HCT116 (cell line): ENCODE data around the gene ZNF683. TPM values are rescaled to one million over a fixed set of nuclear protein-coding genes. Genes with fewer than 3 reads are reported as not detected.
A peak's percentile ranks its signal among the peaks of the same experiment; 100 is the strongest.

Experiments
- ATAC-seq: fragments of 200-7000 bp; cut with Tn5 transposase; 2 replicates; pipeline ENCODE4 v1.9.1; 2020; ENCODE audit warnings: mild to moderate bottlenecking, moderate library complexity
- BruUV-seq: library from RNA; stranded (reverse); fragments of 400-500 nt; replicated peaks from 2 replicates; lab custom pipeline; 2021; lab: Mats Ljungman, UMichigan
- CTCF ChIA-PET: fragments of 300-600 bp; sonication (Branson Sonifier 250); formaldehyde crosslinking; loops from one replicate; lab custom pipeline; 2021; ENCODE audit warnings: antibody characterized with exemption; lab: Charles Lee
- POLR2A ChIA-PET: fragments of 300-600, 350-600 bp; sonication (Branson Sonifier 250); formaldehyde crosslinking; loops from one replicate; lab custom pipeline; 2021; ENCODE audit warnings: antibody characterized with exemption; lab: Charles Lee
- RAD21 ChIA-PET, 2 experiments: fragments of 300-600 bp; sonication (Branson Sonifier 250); formaldehyde crosslinking; loops; one replicate each; lab custom pipeline; 2023; ENCODE audit warnings: low total read pairs in 2 of 2; ENCODE audit not compliant: uncharacterized antibody in 2 of 2, unreplicated experiment in 2 of 2, low non-redundant PET in 1 of 2; lab: Charles Lee
- DNase-seq: peaks from one replicate; pipeline ENCODE4 v3.0.0-alpha.2; 2010; ENCODE audit warnings: low read depth, low spot score
- H2AFZ ChIP-seq: fragments of 200-600 bp; shearing (Covaris generic), sonication (generic); 2 replicates; pipeline ENCODE4 v1.6.1; 2017; ENCODE audit warnings: low read depth, mixed run types, mixed read lengths, antibody characterized with exemption, low read length; ENCODE audit not compliant: poor library complexity, severe bottlenecking
- H3K27ac ChIP-seq: 2 replicates; pipeline ENCODE4 v1.5.1; 2012; ENCODE audit warnings: low read depth, low read length
- H3K27me3 ChIP-seq: fragments of 200-600 bp; sonication (generic); 2 replicates; pipeline ENCODE4 v1.6.1; 2016; ENCODE audit warnings: mixed run types, low read length, mixed read lengths; ENCODE audit not compliant: insufficient read depth
- H3K36me3 ChIP-seq, 2 experiments: fragments of 200-500 bp in 1 of 2; fragments of 200-600 bp in 1 of 2; sonication (Bioruptor generic) in 1 of 2; sonication (generic) in 1 of 2; 2 replicates each; pipeline versions ENCODE4 v1.5.1 to v1.6.1; 2014 to 2016; ENCODE audit warnings: low read length in 2 of 2, inconsistent platforms in 1 of 2, mixed read lengths in 1 of 2, mixed run types in 1 of 2; ENCODE audit not compliant: insufficient read depth in 2 of 2, control insufficient read depth in 1 of 2
- H3K4me1 ChIP-seq, 2 experiments: fragments of 200-600 bp in 1 of 2; sonication (generic) in 1 of 2; 2 replicates each; pipeline versions ENCODE4 v1.5.1 to v1.6.1; 2012 to 2017; ENCODE audit warnings: low read length in 2 of 2, inconsistent platforms in 1 of 2, mild to moderate bottlenecking in 1 of 2, mixed read lengths in 1 of 2, mixed run types in 1 of 2, moderate library complexity in 1 of 2; ENCODE audit not compliant: insufficient read depth in 2 of 2, control insufficient read depth in 1 of 2
- H3K4me2 ChIP-seq: fragments of 200-600 bp; sonication (generic); 2 replicates; pipeline ENCODE4 v1.6.1; 2017; ENCODE audit warnings: mixed run types, low read length, mixed read lengths
- H3K4me3 ChIP-seq, 2 experiments: fragments of 200-600 bp in 1 of 2; sonication (generic) in 1 of 2; replicated peaks in 1 of 2; 2 replicates each; pipeline ENCODE4 v1.5.1; 2011 to 2016; ENCODE audit warnings: low read length in 2 of 2, control low read depth in 1 of 2, low read depth in 1 of 2, mild to moderate bottlenecking in 1 of 2, mixed read lengths in 1 of 2, mixed run types in 1 of 2
- H3K79me2 ChIP-seq: fragments of 200-600 bp; sonication (generic); 2 replicates; pipeline ENCODE4 v1.6.1; 2017; ENCODE audit warnings: mild to moderate bottlenecking, mixed run types, low read length, moderate library complexity, mixed read lengths; ENCODE audit not compliant: insufficient read depth
- H3K9ac ChIP-seq: fragments of 200-600 bp; sonication (generic); 2 replicates; pipeline ENCODE4 v1.6.1; 2016; ENCODE audit warnings: low read length, mixed read lengths
- H3K9me2 ChIP-seq: fragments of 200-600 bp; sonication (generic), shearing (Covaris generic); 2 replicates; pipeline ENCODE4 v1.6.1; 2017; ENCODE audit warnings: mixed run types, mild to moderate bottlenecking, moderate library complexity; ENCODE audit not compliant: insufficient read depth
- H3K9me3 ChIP-seq, 2 experiments: fragments of 200-500 bp in 1 of 2; fragments of 200-600 bp in 1 of 2; sonication (Bioruptor generic) in 1 of 2; sonication (generic) in 1 of 2; 2 replicates each; pipeline ENCODE4 v1.6.1; 2014 to 2017; ENCODE audit warnings: low read length in 2 of 2, mixed read lengths in 2 of 2, inconsistent platforms in 1 of 2, low read depth in 1 of 2, mild to moderate bottlenecking in 1 of 2, mixed run types in 1 of 2, moderate library complexity in 1 of 2; ENCODE audit not compliant: control insufficient read depth in 1 of 2, insufficient read depth in 1 of 2
- H4K20me1 ChIP-seq: fragments of 200-600 bp; sonication (generic), shearing (Covaris generic); 2 replicates; pipeline ENCODE4 v1.6.1; 2017; ENCODE audit warnings: mixed run types, mild to moderate bottlenecking, moderate library complexity; ENCODE audit not compliant: insufficient read depth
- CTCF ChIP-seq, 3 experiments: fragments of 200-600 bp in 1 of 3; sonication (generic) in 1 of 3; IDR thresholded peaks in 2 of 3; conservative IDR thresholded peaks in 1 of 3; 2 replicates each; pipeline ENCODE4 v1.5.1; 2012 to 2017; ENCODE audit warnings: low read depth in 2 of 3, low read length in 2 of 3, antibody characterized with exemption in 1 of 3, borderline replicate concordance in 1 of 3, control low read depth in 1 of 3, mild to moderate bottlenecking in 1 of 3, mixed read lengths in 1 of 3, mixed run types in 1 of 3, moderate library complexity in 1 of 3; ENCODE audit not compliant: insufficient read depth in 1 of 3
- EGR1 ChIP-seq: IDR thresholded peaks from 2 replicates; pipeline ENCODE4 v1.6.1; 2012; ENCODE audit warnings: low read depth
- RAD21 ChIP-seq: IDR thresholded peaks from 2 replicates; pipeline ENCODE4 v1.6.1; 2012; ENCODE audit warnings: low read depth, mild to moderate bottlenecking
- SP1 ChIP-seq: IDR thresholded peaks from 2 replicates; pipeline ENCODE4 v1.6.1; 2012; ENCODE audit warnings: low read depth
- intact Hi-C: fragments of 100-400 bp; cut with micrococcal nuclease; formaldehyde crosslinking; loops from 2 replicates; pipeline ENCODE4 v1.10.0; 2022
- total RNA-seq: library from RNA; stranded (reverse); gene quantifications from one replicate; pipeline ENCODE4 v1.2.1, GENCODE V29; 2021; ENCODE audit not compliant: unreplicated experiment
- TF ChIP-seq, protein P1 (sequence below): IDR thresholded peaks from 2 replicates; pipeline ENCODE4 v1.6.1; 2012; ENCODE audit warnings: low read depth
- TF ChIP-seq, protein P2 (sequence below): IDR thresholded peaks from 2 replicates; pipeline ENCODE4 v1.6.1; 2011; ENCODE audit warnings: mild to moderate bottlenecking, low read length, moderate library complexity; ENCODE audit not compliant: insufficient replicate concordance; ENCODE audit errors: extremely low read depth

ZNF683 gene
- total RNA-seq, 1 experiment from 2014 or later = not detected

DNA sequence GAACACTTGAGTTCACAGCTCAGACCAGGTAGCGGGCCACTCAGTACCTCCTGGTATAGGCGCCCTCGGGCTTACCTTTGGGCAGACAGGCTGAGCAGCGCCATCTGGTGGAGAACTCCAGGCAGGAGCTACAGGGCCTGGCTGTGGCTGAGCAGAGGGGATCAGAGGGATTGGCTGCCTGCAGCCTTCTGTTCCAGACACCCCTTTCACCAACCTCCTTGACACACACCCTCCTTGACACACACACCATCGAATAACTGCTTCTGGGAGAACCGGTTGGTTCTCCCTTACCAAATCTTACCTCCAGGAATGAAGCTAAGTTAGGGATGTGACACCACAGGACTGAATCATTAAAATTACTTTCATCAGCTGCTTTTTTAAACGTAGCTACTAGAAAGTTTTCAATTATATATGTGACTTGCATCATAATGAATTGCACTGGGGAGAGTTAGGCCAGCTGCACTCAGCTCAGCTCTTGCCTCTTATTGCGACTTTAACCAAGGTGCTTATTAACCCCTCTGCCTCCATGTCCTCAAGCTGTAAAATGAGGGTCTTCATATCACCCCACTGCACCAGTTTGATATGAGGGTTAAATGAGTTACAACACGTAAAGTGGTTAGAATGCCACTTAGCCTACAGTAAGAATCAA lies 44.7 kb upstream of the ZNF683 start:
- no peak overlapping the region for H2AFZ ChIP-seq
- no peak overlapping the region for H3K27ac ChIP-seq
- ChIA-PET CTCF (interaction anchor here (0.6 to 2.4 kb wide), 33 partner anchors 9 to 522 kb away, joined by 3 to 50 read pairs (median 6); partner anchors contain the start of genes CEP85, DHDDS, SH3BGRL3 and ZNF593), POLR2A (interaction anchor here (0.5 to 0.9 kb wide), 3 partner anchors 15 to 1775 kb away, joined by 3 to 5 read pairs (median 3); partner anchors contain the start of gene DHDDS), RAD21 (interaction anchor here (0.6 to 1.4 kb wide), 9 partner anchors 25 to 287 kb away, joined by 3 to 4 read pairs (median 3); partner anchors contain the start of gene SH3BGRL3 (in 1 of the 2))
- H3K27me3 ChIP-seq = no peaks in the 10 kb centered on the region; the same call in 1 of the 2 replicates
- BruUV-seq = no TSS peak
- peak; percentile 100 for ATAC-seq
- peaks cover 0 to 19% of the 10 kb centered on the region in 2 experiments; a peak in 2 of 4 replicates for H3K4me1 ChIP-seq
- peak; percentile 80 for DNase-seq
- H3K4me2 ChIP-seq = peak overlapping the region; percentile 16; the same call in 1 of the 2 replicates
- no peak for TF ChIP-seq SP1
- TF ChIP-seq RAD21 = peak; percentile 84
- TF ChIP-seq CTCF (IDR thresholded peaks at IDR 0.05 in 2 of 3, conservative IDR thresholded peaks at IDR 0.05 in 1 of 3; ENCODE audit: borderline replicate concordance in 1 of 3, insufficient read depth in 1 of 3, low read depth in 2 of 3, low read length in 2 of 3) = peak; percentile 76 to 95 (median 89)
- intact Hi-C loops = loop anchor here (2.0 kb wide), 1 partner anchor 132 kb away; no protein-coding TSS in a partner anchor
- no peaks in the 10 kb centered on the region for H3K9me2 ChIP-seq
- H3K9me3 ChIP-seq = no peaks in the 10 kb centered on the region
- H3K9ac ChIP-seq = no peak overlapping the region
- no peaks in the 10 kb centered on the region for H3K36me3 ChIP-seq
- H3K4me3 ChIP-seq = no peak overlapping the region
- no peaks in the 10 kb centered on the region for H3K79me2 ChIP-seq
- H4K20me1 ChIP-seq = no peaks in the 10 kb centered on the region

DNA sequence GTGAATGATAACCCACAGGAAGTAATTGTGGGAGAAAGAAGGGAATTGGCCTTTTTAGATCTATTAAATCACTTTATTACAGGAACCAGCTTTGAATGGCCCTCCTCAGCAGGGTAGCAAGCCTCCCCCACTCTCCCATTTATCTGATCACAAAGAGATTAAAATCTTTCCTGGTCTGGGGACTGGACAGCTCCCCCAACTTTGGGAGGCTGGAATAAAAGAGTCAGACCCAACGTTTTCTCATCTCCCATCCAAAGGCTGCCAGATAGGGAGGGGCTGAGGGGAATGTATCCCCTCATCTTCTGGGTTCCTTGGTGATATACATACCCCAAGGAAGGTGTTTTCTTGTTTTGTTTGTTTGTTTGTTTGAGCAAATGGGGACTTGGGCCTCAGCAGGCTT lies 40.5 kb upstream of the ZNF683 start:
- Histone ChIP-seq H3K9ac (no peak overlapping the region), H3K27me3 (no peaks in the 10 kb centered on the region; the same call in 1 of the 2 replicates)
- CTCF ChIA-PET = interaction anchor here (0.8 kb wide), 1 partner anchor 32 kb away, joined by 3 read pairs; no protein-coding TSS in a partner anchor
- TF ChIP-seq, protein P1, sequence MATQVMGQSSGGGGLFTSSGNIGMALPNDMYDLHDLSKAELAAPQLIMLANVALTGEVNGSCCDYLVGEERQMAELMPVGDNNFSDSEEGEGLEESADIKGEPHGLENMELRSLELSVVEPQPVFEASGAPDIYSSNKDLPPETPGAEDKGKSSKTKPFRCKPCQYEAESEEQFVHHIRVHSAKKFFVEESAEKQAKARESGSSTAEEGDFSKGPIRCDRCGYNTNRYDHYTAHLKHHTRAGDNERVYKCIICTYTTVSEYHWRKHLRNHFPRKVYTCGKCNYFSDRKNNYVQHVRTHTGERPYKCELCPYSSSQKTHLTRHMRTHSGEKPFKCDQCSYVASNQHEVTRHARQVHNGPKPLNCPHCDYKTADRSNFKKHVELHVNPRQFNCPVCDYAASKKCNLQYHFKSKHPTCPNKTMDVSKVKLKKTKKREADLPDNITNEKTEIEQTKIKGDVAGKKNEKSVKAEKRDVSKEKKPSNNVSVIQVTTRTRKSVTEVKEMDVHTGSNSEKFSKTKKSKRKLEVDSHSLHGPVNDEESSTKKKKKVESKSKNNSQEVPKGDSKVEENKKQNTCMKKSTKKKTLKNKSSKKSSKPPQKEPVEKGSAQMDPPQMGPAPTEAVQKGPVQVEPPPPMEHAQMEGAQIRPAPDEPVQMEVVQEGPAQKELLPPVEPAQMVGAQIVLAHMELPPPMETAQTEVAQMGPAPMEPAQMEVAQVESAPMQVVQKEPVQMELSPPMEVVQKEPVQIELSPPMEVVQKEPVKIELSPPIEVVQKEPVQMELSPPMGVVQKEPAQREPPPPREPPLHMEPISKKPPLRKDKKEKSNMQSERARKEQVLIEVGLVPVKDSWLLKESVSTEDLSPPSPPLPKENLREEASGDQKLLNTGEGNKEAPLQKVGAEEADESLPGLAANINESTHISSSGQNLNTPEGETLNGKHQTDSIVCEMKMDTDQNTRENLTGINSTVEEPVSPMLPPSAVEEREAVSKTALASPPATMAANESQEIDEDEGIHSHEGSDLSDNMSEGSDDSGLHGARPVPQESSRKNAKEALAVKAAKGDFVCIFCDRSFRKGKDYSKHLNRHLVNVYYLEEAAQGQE = peak; percentile 7; the same call in 1 of the 2 replicates
- TF ChIP-seq EGR1 = no peak
- TF ChIP-seq, protein P2, sequence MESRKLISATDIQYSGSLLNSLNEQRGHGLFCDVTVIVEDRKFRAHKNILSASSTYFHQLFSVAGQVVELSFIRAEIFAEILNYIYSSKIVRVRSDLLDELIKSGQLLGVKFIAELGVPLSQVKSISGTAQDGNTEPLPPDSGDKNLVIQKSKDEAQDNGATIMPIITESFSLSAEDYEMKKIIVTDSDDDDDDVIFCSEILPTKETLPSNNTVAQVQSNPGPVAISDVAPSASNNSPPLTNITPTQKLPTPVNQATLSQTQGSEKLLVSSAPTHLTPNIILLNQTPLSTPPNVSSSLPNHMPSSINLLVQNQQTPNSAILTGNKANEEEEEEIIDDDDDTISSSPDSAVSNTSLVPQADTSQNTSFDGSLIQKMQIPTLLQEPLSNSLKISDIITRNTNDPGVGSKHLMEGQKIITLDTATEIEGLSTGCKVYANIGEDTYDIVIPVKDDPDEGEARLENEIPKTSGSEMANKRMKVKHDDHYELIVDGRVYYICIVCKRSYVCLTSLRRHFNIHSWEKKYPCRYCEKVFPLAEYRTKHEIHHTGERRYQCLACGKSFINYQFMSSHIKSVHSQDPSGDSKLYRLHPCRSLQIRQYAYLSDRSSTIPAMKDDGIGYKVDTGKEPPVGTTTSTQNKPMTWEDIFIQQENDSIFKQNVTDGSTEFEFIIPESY = no peak

More for the DNA sequence above, 40.5 kb upstream of the ZNF683 start:
- BruUV-seq = no TSS peak
- H2AFZ ChIP-seq = no peak overlapping the region
- H3K9me2 ChIP-seq = no peaks in the 10 kb centered on the region
- H3K27ac ChIP-seq = no peak overlapping the region
- no peaks in the 10 kb centered on the region for H4K20me1 ChIP-seq
- DNase-seq = no peak
- ChIA-PET RAD21 (no interaction called here), POLR2A (interaction anchor here (0.7 kb wide), 1 partner anchor 387 kb away, joined by 3 read pairs; no protein-coding TSS in a partner anchor)
- H3K79me2 ChIP-seq = no peaks in the 10 kb centered on the region
- H3K9me3 ChIP-seq = no peaks in the 10 kb centered on the region
- intact Hi-C loops = no loop called here
- no peak overlapping the region for H3K4me3 ChIP-seq
- no peak for ATAC-seq
- H3K36me3 ChIP-seq = no peaks in the 10 kb centered on the region
- H3K4me2 ChIP-seq = no peak overlapping the region
- peaks cover 0 to 26% of the 10 kb centered on the region in 2 experiments; a peak in 3 of 4 replicates for H3K4me1 ChIP-seq
